ENCODE measurements around the gene PDCD4.
"Not testable (repeated sequence)": the region's sequence is repeated elsewhere in the genome, so short reads cannot be mapped to it uniquely, and the experiment has no call there.

Gene PDCD4

GRCh38 chr10:110885932-110886674 lies 14.4 kb downstream of the PDCD4 start:
- no peak for DNase-seq

DNA sequence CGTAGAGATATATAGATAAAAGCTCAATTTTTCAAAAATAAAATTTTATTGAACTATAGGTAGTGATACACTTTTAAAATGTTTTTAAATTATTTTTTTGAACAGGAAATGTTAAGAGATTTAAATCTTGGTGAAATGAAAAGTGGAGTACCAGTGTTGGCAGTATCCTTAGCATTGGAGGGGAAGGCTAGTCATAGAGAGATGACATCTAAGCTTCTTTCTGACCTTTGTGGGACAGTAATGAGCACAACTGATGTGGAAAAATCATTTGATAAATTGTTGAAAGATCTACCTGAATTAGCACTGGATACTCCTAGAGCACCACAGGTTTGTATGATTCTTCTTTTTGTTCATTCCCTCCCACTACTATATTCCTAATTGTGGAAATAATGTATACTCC lies 15.8 kb downstream of the PDCD4 start:
- no peak for DNase-seq

DNA sequence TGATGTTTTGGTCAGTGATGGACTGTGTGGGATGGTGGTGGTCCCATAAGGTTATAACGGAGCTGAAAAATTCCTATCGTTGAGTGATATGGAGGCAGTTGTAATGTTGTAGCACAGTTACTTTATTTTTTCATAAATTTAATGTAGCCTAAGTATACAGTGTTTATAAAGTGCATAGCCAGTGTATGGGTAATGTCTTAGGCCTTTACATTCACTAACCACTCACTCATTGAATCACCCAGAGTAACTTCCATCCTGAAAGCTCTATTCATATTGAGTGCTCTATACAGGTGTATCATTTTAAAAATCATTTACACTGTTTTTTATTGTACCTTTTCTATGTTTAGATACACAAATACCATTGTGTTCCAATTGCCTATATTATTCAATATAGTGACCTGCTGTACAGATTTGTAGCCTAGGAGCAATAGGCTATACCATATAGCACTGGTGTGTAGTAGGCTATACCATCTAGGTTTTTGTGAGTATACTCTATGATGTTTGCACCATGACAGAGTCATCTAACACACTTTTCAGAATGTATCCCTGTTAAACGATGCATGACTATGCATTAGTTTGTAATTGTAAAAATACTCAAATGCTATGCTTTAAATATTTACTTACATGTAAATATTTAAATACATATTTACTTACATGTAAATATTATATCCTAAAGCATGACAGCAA lies 21.0 kb downstream of the PDCD4 start:
- no peak for DNase-seq

- peak in 1 of 2 donors; percentile 76 for DNase-seq
These were observed 21.9 kb downstream of the PDCD4 start for GRCh38 chr10:110893559-110894179.

DNA sequence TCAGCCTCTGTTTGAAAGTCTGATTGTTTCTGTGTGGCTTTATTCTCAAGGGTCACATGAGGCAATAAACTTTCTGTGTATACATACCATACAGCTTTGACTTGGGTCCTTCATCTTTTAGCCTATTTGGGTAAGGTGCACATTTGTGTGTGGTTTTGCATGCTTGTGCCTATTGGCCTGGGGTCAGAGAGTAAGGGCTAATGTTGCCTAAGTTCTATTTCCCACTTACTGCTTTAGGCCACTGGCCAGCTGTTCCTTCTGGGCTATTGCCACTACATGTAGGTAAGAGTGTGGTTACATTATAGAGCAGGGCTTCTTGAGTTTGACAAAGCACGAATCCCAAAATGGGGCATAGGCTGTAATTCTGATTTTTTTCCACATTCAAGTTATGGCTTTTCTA lies 25.5 kb downstream of the PDCD4 start:
- no peak for DNase-seq

DNA sequence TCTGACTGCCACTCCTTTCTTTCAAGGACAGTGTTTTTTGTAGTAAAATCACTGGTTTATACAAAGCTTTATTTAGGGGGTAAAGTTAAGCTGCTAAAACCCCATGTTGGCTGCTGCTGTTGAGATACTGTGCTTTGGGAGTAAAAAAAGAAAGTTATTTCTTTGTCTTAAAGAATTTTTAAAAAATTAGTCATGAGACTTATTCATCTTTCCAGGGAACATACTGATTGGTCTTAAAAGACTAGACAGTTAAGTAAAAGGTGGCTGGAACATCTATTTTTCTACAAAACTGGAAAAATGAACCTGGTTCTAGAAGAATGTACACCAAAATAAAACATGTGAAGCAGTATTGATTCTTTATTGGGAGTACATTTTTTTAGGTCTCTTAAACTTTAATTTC lies 26.7 kb downstream of the PDCD4 start:
- no peak for DNase-seq

DNA sequence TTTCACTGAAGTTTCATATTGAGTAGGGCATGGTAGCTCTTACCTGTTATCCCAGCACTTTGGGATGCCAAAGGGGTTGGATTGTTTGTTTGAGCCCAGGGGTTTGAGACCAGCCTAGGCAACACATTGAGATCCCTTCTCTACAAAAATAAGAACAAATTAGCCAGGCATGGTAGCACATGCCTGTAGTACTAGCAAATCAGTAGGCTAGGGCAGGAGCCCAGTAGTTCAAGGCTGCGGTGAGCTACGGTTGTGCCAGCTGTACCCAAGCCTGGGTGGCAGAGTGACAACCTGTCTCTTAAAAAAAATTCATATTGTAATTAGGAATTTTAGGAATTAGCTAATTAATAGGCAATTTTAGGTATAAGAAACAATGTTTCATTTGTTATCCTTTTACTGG lies 29.3 kb downstream of the PDCD4 start:
- DNase-seq, result no peak

GRCh38 chr10:110901954-110902819 lies 30.5 kb downstream of the PDCD4 start:
- DNase-seq, result no peak

- DNase-seq, result no peak
These were observed 31.9 kb downstream of the PDCD4 start for GRCh38 chr10:110903280-110904278.

GRCh38 chr10:110910138-110910537 lies 38.4 kb downstream of the PDCD4 start:
- DNase-seq, result no peak

- no peak for DNase-seq
These were observed 40.6 kb downstream of the PDCD4 start for GRCh38 chr10:110912374-110912773.

GRCh38 chr10:110914431-110914830 lies 42.7 kb downstream of the PDCD4 start:
- DNase-seq, result no peak

GRCh38 chr10:110915035-110915434 lies 43.3 kb downstream of the PDCD4 start:
- no peak for DNase-seq

DNA sequence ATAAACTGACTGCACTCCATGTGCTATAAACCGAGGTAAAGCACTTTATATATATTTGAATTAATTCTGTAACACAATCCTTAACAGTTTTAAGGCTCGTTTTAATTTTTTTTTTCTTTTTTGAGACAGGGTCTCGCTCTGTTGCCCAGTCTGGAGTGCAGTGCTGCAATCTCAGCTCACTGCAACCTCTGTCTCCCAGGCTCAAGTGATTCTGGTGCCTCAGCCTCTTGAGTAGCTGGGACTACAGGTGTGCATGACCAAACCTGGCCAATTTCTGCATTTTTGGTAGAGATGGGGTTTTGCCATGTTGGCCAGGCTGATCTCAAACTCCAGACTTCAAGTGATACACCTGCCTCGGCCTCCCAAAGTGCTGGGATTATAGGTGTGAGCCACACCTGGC lies 43.9 kb downstream of the PDCD4 start:
- DNase-seq, result not testable (repeated sequence)

GRCh38 chr10:110916554-110917346 lies 45.0 kb downstream of the PDCD4 start:
- DNase-seq, result no peak

GRCh38 chr10:110918269-110918642 lies 46.5 kb downstream of the PDCD4 start:
- peak in 1 of 2 donors; percentile 81 for DNase-seq

- peak; percentile 84 to 100 for DNase-seq
These were observed 47.1 kb downstream of the PDCD4 start, which contains the start of gene BBIP1 for GRCh38 chr10:110918643-110919348. BBIP1 (minus strand) TSS chr10:110919180; CDS start chr10:110918157, 1,023 bp downstream.

DNA sequence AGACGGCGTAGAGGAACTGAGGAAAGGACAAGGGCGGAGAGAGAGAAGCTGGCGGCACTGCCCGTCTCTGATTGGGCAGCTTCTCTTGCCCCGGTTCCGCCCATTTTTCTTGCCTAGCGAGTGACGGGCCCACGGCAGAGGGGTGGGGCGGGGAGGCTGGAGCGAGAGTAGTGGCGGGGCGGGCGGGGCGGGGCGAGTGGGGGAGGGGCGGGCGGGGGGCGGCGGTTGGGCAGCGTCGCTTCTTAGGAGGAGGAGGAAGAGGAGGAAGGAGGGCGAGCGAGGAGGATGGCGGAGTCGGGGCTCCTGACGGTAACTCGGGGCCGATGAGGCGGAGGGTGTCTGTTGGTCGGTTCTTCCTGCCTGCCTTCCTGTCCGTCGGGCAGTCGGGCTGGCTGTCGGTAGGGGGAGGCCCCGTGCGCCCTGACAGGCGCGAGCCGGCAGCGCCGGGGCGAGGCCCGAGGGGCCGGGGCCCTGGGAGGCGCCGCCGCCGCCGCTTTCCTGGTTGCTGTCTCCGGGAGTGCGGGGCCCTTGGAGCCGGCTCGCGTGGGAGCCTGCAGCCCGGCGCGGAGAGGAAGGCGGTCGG lies 47.7 kb downstream of the PDCD4 start, which contains the start of gene SHOC2:
SHOC2 (plus strand) TSS at position 256 of the 583 bp plus-strand sequence. CDS start 44,755 bp downstream, outside the sequence.
- DNase-seq, result peak in 1 of 2 donors; percentile 99
